ENCODE measurements around the gene SAMSN1.

- TF ChIP-seq HOXA7 (CRISPR knock-in tag; IDR thresholded peaks at IDR 0.05; ENCODE audit: borderline replicate concordance) (no peak), ZNF433 (tag by site-specific recombination; IDR thresholded peaks at IDR 0.05; ENCODE audit: low read depth) (no peak), ZNF830 (tag by site-specific recombination; IDR thresholded peaks at IDR 0.05; ENCODE audit: low read depth) (no peak), ZNF692 (tag by site-specific recombination; IDR thresholded peaks at IDR 0.05) (no peak), YY1 (tag by site-specific recombination; IDR thresholded peaks at IDR 0.05) (no peak), CTCF (tag by site-specific recombination; IDR thresholded peaks at IDR 0.05) (no peak), ZNF785 (tag by site-specific recombination; IDR thresholded peaks at IDR 0.05) (no peak), ZFP3 (tag by site-specific recombination; IDR thresholded peaks at IDR 0.05; ENCODE audit: low read depth) (no peak)
- TF ChIP-seq, protein P1, sequence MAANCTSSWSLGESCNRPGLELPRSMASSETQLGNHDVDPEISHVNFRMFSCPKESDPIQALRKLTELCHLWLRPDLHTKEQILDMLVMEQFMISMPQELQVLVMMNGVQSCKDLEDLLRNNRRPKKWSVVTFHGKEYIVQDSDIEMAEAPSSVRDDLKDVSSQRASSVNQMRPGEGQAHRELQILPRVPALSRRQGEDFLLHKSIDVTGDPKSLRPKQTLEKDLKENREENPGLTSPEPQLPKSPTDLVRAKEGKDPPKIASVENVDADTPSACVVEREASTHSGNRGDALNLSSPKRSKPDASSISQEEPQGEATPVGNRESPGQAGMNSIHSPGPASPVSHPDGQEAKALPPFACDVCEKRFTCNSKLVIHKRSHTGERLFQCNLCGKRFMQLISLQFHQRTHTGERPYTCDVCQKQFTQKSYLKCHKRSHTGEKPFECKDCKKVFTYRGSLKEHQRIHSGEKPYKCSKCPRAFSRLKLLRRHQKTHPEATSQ (tag by site-specific recombination; IDR thresholded peaks at IDR 0.05), result no peak
- TF ChIP-seq, protein P2, sequence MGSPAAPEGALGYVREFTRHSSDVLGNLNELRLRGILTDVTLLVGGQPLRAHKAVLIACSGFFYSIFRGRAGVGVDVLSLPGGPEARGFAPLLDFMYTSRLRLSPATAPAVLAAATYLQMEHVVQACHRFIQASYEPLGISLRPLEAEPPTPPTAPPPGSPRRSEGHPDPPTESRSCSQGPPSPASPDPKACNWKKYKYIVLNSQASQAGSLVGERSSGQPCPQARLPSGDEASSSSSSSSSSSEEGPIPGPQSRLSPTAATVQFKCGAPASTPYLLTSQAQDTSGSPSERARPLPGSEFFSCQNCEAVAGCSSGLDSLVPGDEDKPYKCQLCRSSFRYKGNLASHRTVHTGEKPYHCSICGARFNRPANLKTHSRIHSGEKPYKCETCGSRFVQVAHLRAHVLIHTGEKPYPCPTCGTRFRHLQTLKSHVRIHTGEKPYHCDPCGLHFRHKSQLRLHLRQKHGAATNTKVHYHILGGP (tag by site-specific recombination; IDR thresholded peaks at IDR 0.05), result no peak
- TF ChIP-seq, protein P3, sequence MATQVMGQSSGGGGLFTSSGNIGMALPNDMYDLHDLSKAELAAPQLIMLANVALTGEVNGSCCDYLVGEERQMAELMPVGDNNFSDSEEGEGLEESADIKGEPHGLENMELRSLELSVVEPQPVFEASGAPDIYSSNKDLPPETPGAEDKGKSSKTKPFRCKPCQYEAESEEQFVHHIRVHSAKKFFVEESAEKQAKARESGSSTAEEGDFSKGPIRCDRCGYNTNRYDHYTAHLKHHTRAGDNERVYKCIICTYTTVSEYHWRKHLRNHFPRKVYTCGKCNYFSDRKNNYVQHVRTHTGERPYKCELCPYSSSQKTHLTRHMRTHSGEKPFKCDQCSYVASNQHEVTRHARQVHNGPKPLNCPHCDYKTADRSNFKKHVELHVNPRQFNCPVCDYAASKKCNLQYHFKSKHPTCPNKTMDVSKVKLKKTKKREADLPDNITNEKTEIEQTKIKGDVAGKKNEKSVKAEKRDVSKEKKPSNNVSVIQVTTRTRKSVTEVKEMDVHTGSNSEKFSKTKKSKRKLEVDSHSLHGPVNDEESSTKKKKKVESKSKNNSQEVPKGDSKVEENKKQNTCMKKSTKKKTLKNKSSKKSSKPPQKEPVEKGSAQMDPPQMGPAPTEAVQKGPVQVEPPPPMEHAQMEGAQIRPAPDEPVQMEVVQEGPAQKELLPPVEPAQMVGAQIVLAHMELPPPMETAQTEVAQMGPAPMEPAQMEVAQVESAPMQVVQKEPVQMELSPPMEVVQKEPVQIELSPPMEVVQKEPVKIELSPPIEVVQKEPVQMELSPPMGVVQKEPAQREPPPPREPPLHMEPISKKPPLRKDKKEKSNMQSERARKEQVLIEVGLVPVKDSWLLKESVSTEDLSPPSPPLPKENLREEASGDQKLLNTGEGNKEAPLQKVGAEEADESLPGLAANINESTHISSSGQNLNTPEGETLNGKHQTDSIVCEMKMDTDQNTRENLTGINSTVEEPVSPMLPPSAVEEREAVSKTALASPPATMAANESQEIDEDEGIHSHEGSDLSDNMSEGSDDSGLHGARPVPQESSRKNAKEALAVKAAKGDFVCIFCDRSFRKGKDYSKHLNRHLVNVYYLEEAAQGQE (tag by site-specific recombination; IDR thresholded peaks at IDR 0.05), result no peak
These were observed 23.0 kb upstream of the SAMSN1 start for GRCh38 chr21:14569026-14569621.
